HepG2 (cell line): Measurements from ENCODE around the gene FANCD2OS. TPM values are rescaled to one million over a fixed set of nuclear protein-coding genes. Genes with fewer than 3 reads are reported as not detected.

Experiments
- ATAC-seq: fragments of 200-7000 bp; cut with Tn5 transposase; 3 replicates; pipeline ENCODE4 v1.9.1; 2020; ENCODE audit warnings: mild to moderate bottlenecking, moderate library complexity
- BruUV-seq: library from RNA; stranded (reverse); fragments of 400-500 nt; replicated peaks from 2 replicates; lab custom pipeline; 2021; lab: Mats Ljungman, UMichigan
- CTCF ChIA-PET: fragments of 300-600 bp; formaldehyde crosslinking; extraction: SDS; loops from one replicate; lab custom pipeline; 2021; ENCODE audit warnings: low total read pairs, inconsistent platforms, low intra/inter-chr PET ratio; lab: Yijun Ruan, JAX
- POLR2A ChIA-PET: fragments of 350-600 bp; sonication (Branson Sonifier 250); formaldehyde crosslinking; loops from one replicate; lab custom pipeline; 2020; ENCODE audit warnings: antibody characterized with exemption, inconsistent platforms; lab: Yijun Ruan, JAX
- DNase-seq: peaks from one replicate; pipeline ENCODE4 v3.0.0-alpha.2; 2015; ENCODE audit warnings: low spot score
- FAIRE-seq: peaks from 3 replicates; lab custom pipeline; 2011; peaks lifted over from hg19 to GRCh38; lab: Jason Lieb, UNC
- H2AFZ ChIP-seq: one replicate; pipeline ENCODE4 v1.6.1; 2011; ENCODE audit warnings: low read length, inconsistent platforms
- H3K27ac ChIP-seq: fragments of 300-600 bp; 3 replicates; pipeline ENCODE4 v1.8.0; 2011; ENCODE audit warnings: mixed run types, mild to moderate bottlenecking, mixed read lengths, low read length, inconsistent platforms; ENCODE audit not compliant: insufficient read depth; ENCODE audit errors: extremely low read length
- H3K27me3 ChIP-seq, 2 experiments: fragments of 200-600 bp in 1 of 2; 2 replicates in 1 of 2; 3 replicates in 1 of 2; pipeline versions ENCODE4 v1.6.0 to v1.8.0; 2011; ENCODE audit warnings: low read length in 2 of 2, mild to moderate bottlenecking in 2 of 2, moderate library complexity in 2 of 2, inconsistent platforms in 1 of 2; ENCODE audit not compliant: insufficient read depth in 2 of 2, control insufficient read depth in 1 of 2
- H3K36me3 ChIP-seq, 2 experiments: fragments of 200-600 bp in 1 of 2; replicated peaks in 1 of 2; 2 replicates in 1 of 2; 3 replicates in 1 of 2; pipeline versions ENCODE4 v1.5.1 to v1.8.0; 2011; ENCODE audit warnings: low read length in 2 of 2, inconsistent platforms in 1 of 2; ENCODE audit not compliant: insufficient read depth in 2 of 2, control insufficient read depth in 1 of 2
- H3K4me1 ChIP-seq: 2 replicates; pipeline ENCODE4 v1.5.1; 2012; ENCODE audit warnings: low read length, inconsistent platforms; ENCODE audit not compliant: insufficient read depth
- H3K4me2 ChIP-seq: 2 replicates; pipeline ENCODE4 v1.6.0; 2011; ENCODE audit warnings: low read depth, low read length, inconsistent platforms
- H3K4me3 ChIP-seq, 3 experiments: fragments of 200-600 bp in 1 of 3; sonication (generic), shearing (Covaris generic) in 1 of 3; replicated peaks in 1 of 3; 2 replicates each; pipeline ENCODE4 v1.5.1; 2011 to 2016; ENCODE audit warnings: low read length in 3 of 3, inconsistent platforms in 2 of 3, low read depth in 2 of 3, mild to moderate bottlenecking in 2 of 3, control low read depth in 1 of 3, mixed read lengths in 1 of 3; ENCODE audit not compliant: insufficient read depth in 1 of 3
- H3K79me2 ChIP-seq: one replicate; pipeline ENCODE4 v1.6.1; 2011; ENCODE audit warnings: low read length, inconsistent platforms; ENCODE audit not compliant: insufficient read depth
- H3K9ac ChIP-seq: 2 replicates; pipeline ENCODE4 v1.6.0; 2011; ENCODE audit warnings: mild to moderate bottlenecking, low read depth, low read length, inconsistent platforms; ENCODE audit not compliant: insufficient read depth
- H3K9me3 ChIP-seq: 2 replicates; pipeline ENCODE4 v1.5.1; 2012; ENCODE audit warnings: mild to moderate bottlenecking, low read length
- H4K20me1 ChIP-seq: 2 replicates; pipeline ENCODE4 v1.6.0; 2011; ENCODE audit warnings: inconsistent platforms, mild to moderate bottlenecking, low read length, moderate library complexity; ENCODE audit not compliant: insufficient read depth
- ARID2 ChIP-seq: sonication (generic); formaldehyde crosslinking; IDR thresholded peaks from 2 replicates; pipeline ENCODE4 v1.8.1; 2022; ENCODE audit warnings: mild to moderate bottlenecking, missing genetic modification reagents, borderline replicate concordance
- ATF4 ChIP-seq, 2 experiments: fragments of 450-650 bp in 1 of 2; sonication (generic) in 1 of 2; formaldehyde crosslinking; IDR thresholded peaks; 2 replicates each; pipeline versions ENCODE4 v1.5.0 to v1.8.0; 2020 to 2022; ENCODE audit warnings: mild to moderate bottlenecking in 1 of 2, missing genetic modification reagents in 1 of 2
- CBFB ChIP-seq: sonication (generic); formaldehyde crosslinking; IDR thresholded peaks from 2 replicates; pipeline ENCODE4 v1.4.0; 2020; ENCODE audit warnings: missing genetic modification reagents
- EHMT2 ChIP-seq: fragments of 200-600 bp; sonication (generic); IDR thresholded peaks from 2 replicates; pipeline ENCODE4 v1.7.0; 2017; ENCODE audit warnings: antibody characterized with exemption, low read depth, low read length, borderline replicate concordance
- HMGA1 ChIP-seq: sonication (generic); formaldehyde crosslinking; conservative IDR thresholded peaks from 2 replicates; pipeline ENCODE4 v1.4.0; 2020; ENCODE audit warnings: missing genetic modification reagents
- PLSCR1 ChIP-seq: sonication (generic); formaldehyde crosslinking; IDR thresholded peaks from 2 replicates; pipeline ENCODE4 v1.5.0; 2020; ENCODE audit warnings: missing genetic modification reagents, mild to moderate bottlenecking, borderline replicate concordance
- POLR2G ChIP-seq: fragments of 200-400 bp; formaldehyde crosslinking; IDR thresholded peaks from 2 replicates; pipeline ENCODE4 v1.6.1; 2018; ENCODE audit warnings: mild to moderate bottlenecking, low read depth, low read length, moderate library complexity
- RARG ChIP-seq: sonication (generic); formaldehyde crosslinking; IDR thresholded peaks from 2 replicates; pipeline ENCODE4 v1.4.0; 2020; ENCODE audit warnings: low read depth, mild to moderate bottlenecking, missing genetic modification reagents
- REL ChIP-seq: sonication (generic); formaldehyde crosslinking; conservative IDR thresholded peaks from 2 replicates; pipeline ENCODE4 v1.8.0; 2022; ENCODE audit warnings: mild to moderate bottlenecking, missing genetic modification reagents, moderate library complexity
- TEF ChIP-seq: sonication (generic); formaldehyde crosslinking; IDR thresholded peaks from 2 replicates; pipeline ENCODE4 v1.5.0; 2020; ENCODE audit warnings: missing genetic modification reagents
- TFDP1 ChIP-seq: IDR thresholded peaks from 2 replicates; pipeline ENCODE4 v1.6.1; 2016; ENCODE audit warnings: missing compliant biosample characterization, missing genetic modification reagents, borderline replicate concordance
- ZBTB21 ChIP-seq: sonication (generic); formaldehyde crosslinking; IDR thresholded peaks from 2 replicates; pipeline ENCODE4 v1.4.0; 2020; ENCODE audit warnings: missing genetic modification reagents
- ZBTB26 ChIP-seq: IDR thresholded peaks from 2 replicates; pipeline ENCODE4 v1.6.1; 2016; ENCODE audit warnings: missing compliant biosample characterization, missing genetic modification reagents, borderline replicate concordance
- ZMYM2 ChIP-seq: sonication (generic); formaldehyde crosslinking; IDR thresholded peaks from 2 replicates; pipeline ENCODE4 v1.8.0; 2022; ENCODE audit warnings: mild to moderate bottlenecking, missing genetic modification reagents
- ZNF468 ChIP-seq: sonication (generic); formaldehyde crosslinking; IDR thresholded peaks from 2 replicates; pipeline ENCODE4 v1.8.0; 2022; ENCODE audit warnings: mild to moderate bottlenecking, moderate library complexity, missing genetic modification reagents
- ZNF777 ChIP-seq: sonication (generic); formaldehyde crosslinking; IDR thresholded peaks from 2 replicates; pipeline ENCODE4 v1.4.0; 2020; ENCODE audit warnings: missing genetic modification reagents
- ZNF891 ChIP-seq: sonication (generic); formaldehyde crosslinking; IDR thresholded peaks from 2 replicates; pipeline ENCODE4 v1.5.0; 2020; ENCODE audit warnings: mild to moderate bottlenecking, missing genetic modification reagents
- ZSCAN25 ChIP-seq: sonication (generic); formaldehyde crosslinking; IDR thresholded peaks from 2 replicates; pipeline ENCODE4 v1.8.0; 2022; ENCODE audit warnings: mild to moderate bottlenecking, missing genetic modification reagents
- WGBS: methylation state at CpG from one replicate; pipeline ENCODE4 v1.1.6; 2017; ENCODE audit warnings: low lambda C conversion rate; 5-methylcytosine and 5-hydroxymethylcytosine counted together
- in situ Hi-C: cut with HindIII; loops from 2 replicates; pipeline ENCODE4 v1.10.0; 2017; ENCODE audit warnings: low pct_unique_long_range_greater_than_20kb; ENCODE audit not compliant: extremely low pct_ligation_motif_present
- intact Hi-C: fragments of 100-400 bp; cut with micrococcal nuclease; formaldehyde crosslinking; loops from one replicate; pipeline ENCODE4 v1.10.0; 2022; ENCODE audit not compliant: unreplicated experiment
- polyA plus RNA-seq, 8 experiments: library from polyadenylated mRNA; depleted of rRNA in 3 of 8; stranded (reverse) in 7 of 8; unstranded in 1 of 8; fragments of >200 nt; fragmentation: Illumina TruSeq in 4 of 8; extraction: Trizol in 4 of 8; gene quantifications; 2 replicates each; pipeline versions ENCODE4 v1.2.1 to v1.2.3, GENCODE V29; 2011 to 2016; ENCODE audit warnings: low read depth in 4 of 8, missing spikeins in 1 of 8, mixed read lengths in 1 of 8; ENCODE audit not compliant: insufficient read depth in 1 of 8
- total RNA-seq, 5 experiments: library from RNA; depleted of rRNA; stranded (reverse); fragments of >200 nt; fragmentation: Illumina TruSeq; extraction: Trizol; gene quantifications; 2 replicates each; pipeline ENCODE4 v1.2.3, GENCODE V29; 2016; ENCODE audit warnings: low read depth in 1 of 5

The FANCD2OS gene
- total and polyA plus RNA-seq, 2 of the 13 experiments (the other 11 are each of a cell fraction or from before 2014, with no cell fraction given) = not detected

- no peak for FAIRE-seq
- Histone ChIP-seq H3K27me3 (no peaks in the 10 kb centered on the region), H4K20me1 (peaks cover 11% of the 10 kb centered on the region), H3K9me3 (no peaks in the 10 kb centered on the region)
- intact Hi-C loops = no loop called here
- no TSS peak for BruUV-seq
- WGBS = 97% methylated on average over 8 of the region's 8 CpGs
- in situ Hi-C loops = no loop called here
- POLR2A ChIA-PET = no interaction called here
- TF ChIP-seq RARG (CRISPR knock-in tag) (no peak), EHMT2 (no peak), POLR2G (no peak), REL (CRISPR knock-in tag) (no peak), TFDP1 (CRISPR knock-in tag) (no peak), ATF4 (CRISPR knock-in tag; IDR thresholded peaks at IDR 0.05) (no peak), ZNF891 (CRISPR knock-in tag) (no peak), HMGA1 (CRISPR knock-in tag) (no peak), ARID2 (CRISPR knock-in tag) (no peak), ZNF777 (no peak), ZSCAN25 (CRISPR knock-in tag) (no peak), ZBTB21 (CRISPR knock-in tag) (no peak), ZMYM2 (no peak), CBFB (CRISPR knock-in tag) (no peak), TEF (CRISPR knock-in tag) (no peak), ZBTB26 (CRISPR knock-in tag) (no peak), ZNF468 (CRISPR knock-in tag) (no peak), PLSCR1 (CRISPR knock-in tag) (no peak)
- TF ChIP-seq, all 625 proteins: peak for 0
- Histone ChIP-seq H3K9ac (no peak overlapping the region), H3K4me2 (no peak overlapping the region), H3K4me1 (peaks cover 22% of the 10 kb centered on the region), H2AFZ (no peak overlapping the region), H3K27ac (no peak overlapping the region), H3K79me2 (peaks cover 25% of the 10 kb centered on the region), H3K36me3 (peaks cover 14 to 43% of the 10 kb centered on the region in 2 experiments; a peak in 4 of 5 replicates), H3K4me3 (no peak overlapping the region)
- DNase-seq (no peak), ATAC-seq (no peak)
- CTCF ChIA-PET = no interaction called here
Observed at GRCh38 chr3:10149226-10149625, 41.2 kb upstream of the FANCD2OS start.
